ENCODE data around the gene ABL2.

DNA sequence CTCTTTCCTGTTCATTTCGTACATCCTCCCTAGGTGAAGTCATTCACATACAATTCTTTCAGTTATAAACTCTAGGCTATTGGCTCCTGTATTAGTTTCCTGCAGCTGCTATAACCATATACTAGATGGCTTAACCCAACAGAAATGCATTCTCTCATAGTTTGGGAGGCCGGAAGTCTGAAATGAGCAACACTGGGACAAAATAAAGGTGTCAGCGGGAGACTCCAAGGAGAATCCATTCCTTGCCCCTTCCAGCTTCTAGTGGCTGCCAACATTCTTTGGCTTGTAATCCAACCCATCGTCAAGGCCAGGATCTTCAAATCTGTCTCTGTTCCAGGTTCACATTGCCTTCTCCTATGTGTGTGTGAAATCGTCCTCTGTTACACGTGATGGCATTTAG, 76.3 kb downstream of the ABL2 start:
- TF ChIP-seq YY1 (IDR thresholded peaks at IDR 0.05; ENCODE audit: insufficient read depth, insufficient read length) = no peak
- TF ChIP-seq ZNF274 (IDR thresholded peaks at IDR 0.05; ENCODE audit: low read depth, low read length) = no peak
